Measurements from ENCODE around the gene GLYR1. TPM values are rescaled to one million over a fixed set of nuclear protein-coding genes. Genes with fewer than 3 reads are reported as not detected.
A peak's percentile ranks its signal among the peaks of the same experiment; 100 is the strongest.

The GLYR1 gene
- total RNA-seq, 4 donors from 2014 or later, result 57.5 to 168 (median 66.9) TPM

DNA sequence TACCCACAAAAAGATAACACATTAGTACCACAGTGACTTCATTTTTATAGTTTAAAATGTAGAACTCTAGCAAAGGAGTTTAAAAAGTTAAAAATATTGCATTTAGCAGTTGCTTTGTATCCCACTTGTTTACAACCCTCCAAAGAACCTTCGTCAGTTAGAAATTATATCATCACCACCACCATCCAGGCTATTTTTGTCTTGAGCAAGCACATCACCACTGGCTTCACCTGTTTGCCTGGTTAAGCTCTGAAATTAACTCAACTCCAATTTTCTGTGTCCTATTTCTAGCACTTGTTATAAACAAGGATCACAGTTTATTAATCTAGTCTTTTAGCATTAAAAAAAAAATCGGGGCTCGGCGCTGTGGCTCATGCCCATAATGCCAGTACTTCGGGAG lies 6.1 kb downstream of the GLYR1 start:
- no peaks in the 10 kb centered on the region for H3K9me3 ChIP-seq
- no peak overlapping the region for H3K27ac ChIP-seq
- peaks cover 0 to 91% (median 0%) of the 10 kb centered on the region in 3 donors for H3K36me3 ChIP-seq
- H3K27me3 ChIP-seq, result no peaks in the 10 kb centered on the region
- peaks cover 0 to 9% (median 3%) of the 10 kb centered on the region in 4 donors for H3K4me1 ChIP-seq
- DNase-seq, result no peak
- TF ChIP-seq, protein P1, sequence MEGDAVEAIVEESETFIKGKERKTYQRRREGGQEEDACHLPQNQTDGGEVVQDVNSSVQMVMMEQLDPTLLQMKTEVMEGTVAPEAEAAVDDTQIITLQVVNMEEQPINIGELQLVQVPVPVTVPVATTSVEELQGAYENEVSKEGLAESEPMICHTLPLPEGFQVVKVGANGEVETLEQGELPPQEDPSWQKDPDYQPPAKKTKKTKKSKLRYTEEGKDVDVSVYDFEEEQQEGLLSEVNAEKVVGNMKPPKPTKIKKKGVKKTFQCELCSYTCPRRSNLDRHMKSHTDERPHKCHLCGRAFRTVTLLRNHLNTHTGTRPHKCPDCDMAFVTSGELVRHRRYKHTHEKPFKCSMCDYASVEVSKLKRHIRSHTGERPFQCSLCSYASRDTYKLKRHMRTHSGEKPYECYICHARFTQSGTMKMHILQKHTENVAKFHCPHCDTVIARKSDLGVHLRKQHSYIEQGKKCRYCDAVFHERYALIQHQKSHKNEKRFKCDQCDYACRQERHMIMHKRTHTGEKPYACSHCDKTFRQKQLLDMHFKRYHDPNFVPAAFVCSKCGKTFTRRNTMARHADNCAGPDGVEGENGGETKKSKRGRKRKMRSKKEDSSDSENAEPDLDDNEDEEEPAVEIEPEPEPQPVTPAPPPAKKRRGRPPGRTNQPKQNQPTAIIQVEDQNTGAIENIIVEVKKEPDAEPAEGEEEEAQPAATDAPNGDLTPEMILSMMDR (IDR thresholded peaks at IDR 0.05), result no peak
- no peak for TF ChIP-seq POLR2A (IDR thresholded peaks at IDR 0.05)
- H3K4me3 ChIP-seq, result no peak overlapping the region

DNA sequence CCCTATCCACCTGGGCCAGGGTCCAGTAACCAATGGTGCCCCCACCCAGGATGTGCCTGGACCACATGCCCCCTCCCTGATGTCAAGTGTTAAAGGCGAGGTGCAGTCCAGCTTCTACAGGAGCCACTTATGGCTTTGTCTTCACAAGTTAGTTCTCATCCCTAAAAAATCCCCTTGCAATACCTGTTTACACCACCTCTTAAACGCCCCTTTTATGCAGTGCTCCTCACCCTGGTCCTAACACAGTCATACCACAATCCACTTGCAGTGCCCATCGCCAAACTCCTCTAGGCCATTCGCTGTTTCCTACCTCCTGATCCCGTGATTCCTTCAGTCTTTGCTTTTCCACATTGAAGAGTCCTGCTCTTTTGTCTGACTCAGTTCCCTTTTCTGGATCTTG lies 7.1 kb downstream of the GLYR1 start:
- Histone ChIP-seq H3K27me3 (no peaks in the 10 kb centered on the region), H3K27ac (no peak overlapping the region), H3K4me1 (no peaks in the 10 kb centered on the region), H3K4me3 (no peak overlapping the region), H3K9me3 (no peaks in the 10 kb centered on the region), H3K36me3 (peaks cover 0 to 94% (median 0%) of the 10 kb centered on the region in 3 donors)
- peak in 1 of 3 donors; percentile 33 for DNase-seq
- TF ChIP-seq, protein P1 (IDR thresholded peaks at IDR 0.05), result no peak
- TF ChIP-seq POLR2A (IDR thresholded peaks at IDR 0.05), result no peak

DNA sequence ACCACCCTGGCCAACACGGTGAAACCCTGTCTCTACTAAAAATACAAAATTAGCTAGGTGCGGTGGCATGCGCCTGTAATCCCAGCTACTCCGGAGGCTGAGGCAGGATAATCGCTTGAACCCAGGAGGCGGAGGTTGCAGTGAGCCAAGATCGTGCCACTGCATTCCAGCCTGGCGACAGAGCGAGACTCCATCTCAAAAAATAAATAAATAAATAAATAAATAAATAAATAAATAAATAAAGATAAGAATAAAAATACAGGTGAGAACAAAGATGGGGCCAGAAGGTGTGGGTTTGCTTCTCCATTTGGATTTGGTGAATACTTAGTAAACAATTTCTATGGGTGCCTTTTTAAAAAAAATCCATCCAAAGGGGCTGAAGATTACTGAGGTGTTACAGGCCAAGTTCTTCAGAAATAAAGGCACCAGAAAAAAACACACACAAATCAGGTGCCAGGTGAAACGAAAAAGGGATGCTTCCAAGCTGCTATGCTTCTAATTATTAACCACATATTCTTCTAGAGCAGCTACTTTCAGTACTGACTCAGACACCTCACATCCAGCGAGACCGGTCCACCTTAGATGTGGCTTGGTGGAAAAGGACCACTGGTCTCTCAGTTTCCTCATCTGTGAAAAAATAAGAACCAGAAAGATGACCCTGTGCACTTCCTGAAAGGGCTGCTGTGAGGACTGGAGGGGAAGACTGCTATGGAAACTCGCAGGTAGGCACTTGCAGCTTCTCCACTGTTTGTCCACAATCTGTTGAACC lies 9.2 kb downstream of the GLYR1 start:
- TF ChIP-seq, protein P1 (IDR thresholded peaks at IDR 0.05), result no peak
- TF ChIP-seq POLR2A (IDR thresholded peaks at IDR 0.05), result no peak

DNA sequence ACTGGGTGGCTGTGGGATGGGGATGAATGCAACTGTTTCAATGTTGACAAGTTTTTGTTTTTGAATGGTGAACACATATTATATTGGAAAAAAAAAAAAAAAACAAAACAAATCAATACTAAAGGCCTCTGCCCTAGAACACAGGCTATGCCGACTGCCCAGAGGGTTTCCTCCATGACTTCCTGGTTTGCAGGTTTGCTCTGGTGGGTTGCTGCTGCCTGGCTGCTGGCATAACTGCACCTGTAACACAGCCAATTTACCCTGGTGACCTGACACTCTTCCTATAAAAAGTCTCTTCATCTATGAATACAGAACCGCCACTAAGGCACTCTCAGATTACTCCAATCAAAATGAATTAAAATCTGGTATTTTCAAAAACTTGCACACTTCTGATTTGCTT lies 10.4 kb downstream of the GLYR1 start:
- Histone ChIP-seq H3K9me3 (no peaks in the 10 kb centered on the region), H3K4me3 (no peak overlapping the region), H3K27me3 (no peaks in the 10 kb centered on the region), H3K4me1 (peaks cover 0 to 9% (median 3%) of the 10 kb centered on the region in 4 donors), H3K27ac (no peak overlapping the region), H3K36me3 (peaks cover 0 to 78% (median 0%) of the 10 kb centered on the region in 3 donors)
- TF ChIP-seq, protein P1 (IDR thresholded peaks at IDR 0.05), result no peak
- no peak for TF ChIP-seq POLR2A (IDR thresholded peaks at IDR 0.05)
- DNase-seq, result no peak

More for the DNA sequence above, 9.2 kb downstream of the GLYR1 start:
- peak in 1 of 3 donors; percentile 15 for DNase-seq
- peaks cover 0 to 6% (median 2%) of the 10 kb centered on the region in 4 donors for H3K4me1 ChIP-seq
- H3K27me3 ChIP-seq, result no peaks in the 10 kb centered on the region
- no peak overlapping the region for H3K27ac ChIP-seq
- no peak overlapping the region for H3K4me3 ChIP-seq
- peaks cover 0 to 79% (median 0%) of the 10 kb centered on the region in 3 donors for H3K36me3 ChIP-seq
- H3K9me3 ChIP-seq, result no peaks in the 10 kb centered on the region

DNA sequence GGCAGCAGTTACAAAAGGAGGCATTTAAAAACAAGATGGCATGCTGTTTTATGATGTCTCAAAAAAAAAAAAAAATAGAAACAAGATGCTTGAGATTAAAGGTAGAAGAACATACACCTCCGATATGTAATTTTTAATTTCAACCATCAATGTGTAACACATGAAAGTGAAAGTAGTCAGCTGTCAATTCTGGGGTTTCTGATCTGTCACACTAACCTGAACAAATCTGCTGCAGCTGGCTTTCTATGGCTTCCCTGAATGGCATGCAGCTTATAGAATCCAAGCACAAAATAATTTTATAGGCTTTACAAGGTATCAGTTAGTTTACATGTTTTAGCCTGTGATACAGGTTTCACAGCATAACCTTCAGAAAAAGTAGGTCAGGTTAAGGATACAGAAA lies 13.5 kb downstream of the GLYR1 start:
- Histone ChIP-seq H3K4me1 (peaks cover 0 to 9% (median 3%) of the 10 kb centered on the region in 4 donors), H3K36me3 (peaks cover 0 to 79% (median 0%) of the 10 kb centered on the region in 3 donors), H3K27me3 (no peaks in the 10 kb centered on the region), H3K27ac (no peak overlapping the region), H3K9me3 (no peaks in the 10 kb centered on the region), H3K4me3 (no peak overlapping the region)
- TF ChIP-seq, protein P1 (IDR thresholded peaks at IDR 0.05), result no peak
- no peak for TF ChIP-seq POLR2A (IDR thresholded peaks at IDR 0.05)
- DNase-seq, result peak in 1 of 3 donors; percentile 13

Measured in Peyer's patch (tissue), 4 donors.